Glomerular endothelial cell (primary cell): ENCODE results near the gene SAA1. TPM values are rescaled to one million over a fixed set of nuclear protein-coding genes. Genes with fewer than 3 reads are reported as not detected.

Source experiments
- DNase-seq: peaks from one replicate; pipeline ENCODE4 v3.0.0-alpha.2; 2011; ENCODE audit warnings: low read depth, low spot score; ENCODE audit errors: extremely low read depth
- total RNA-seq: library from RNA; depleted of rRNA; stranded (reverse); fragments of >200 nt; gene quantifications from 2 replicates; pipeline ENCODE4 v1.2.3, GENCODE V29; 2015

Gene SAA1
- total RNA-seq, 1 donor from 2014 or later, result not detected

GRCh38 chr11:18308242-18308641 lies 42.2 kb downstream of the SAA1 start:
- DNase-seq, result no peak

GRCh38 chr11:18309691-18310090 lies 43.6 kb downstream of the SAA1 start:
- no peak for DNase-seq

GRCh38 chr11:18310800-18311340 lies 44.8 kb downstream of the SAA1 start:
- no peak for DNase-seq

DNA sequence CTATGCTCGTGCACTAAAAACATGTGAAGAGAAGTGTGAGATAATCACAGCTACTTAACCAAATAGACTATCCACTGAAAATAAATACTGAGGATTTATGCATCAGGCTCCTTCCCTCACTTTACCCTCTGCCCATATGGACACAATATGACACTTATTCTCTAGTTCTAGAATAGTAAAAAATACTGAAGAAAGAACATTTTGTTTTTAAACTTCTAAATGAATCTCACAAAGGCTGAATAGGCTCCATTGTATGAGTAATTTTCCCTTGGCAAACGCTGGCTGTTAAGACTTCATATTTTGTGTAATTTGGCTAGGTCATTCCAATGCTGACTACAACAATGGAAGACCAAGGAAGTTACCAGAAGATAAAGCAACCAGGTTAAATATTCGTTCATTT lies 45.9 kb downstream of the SAA1 start:
- DNase-seq, result no peak

DNA sequence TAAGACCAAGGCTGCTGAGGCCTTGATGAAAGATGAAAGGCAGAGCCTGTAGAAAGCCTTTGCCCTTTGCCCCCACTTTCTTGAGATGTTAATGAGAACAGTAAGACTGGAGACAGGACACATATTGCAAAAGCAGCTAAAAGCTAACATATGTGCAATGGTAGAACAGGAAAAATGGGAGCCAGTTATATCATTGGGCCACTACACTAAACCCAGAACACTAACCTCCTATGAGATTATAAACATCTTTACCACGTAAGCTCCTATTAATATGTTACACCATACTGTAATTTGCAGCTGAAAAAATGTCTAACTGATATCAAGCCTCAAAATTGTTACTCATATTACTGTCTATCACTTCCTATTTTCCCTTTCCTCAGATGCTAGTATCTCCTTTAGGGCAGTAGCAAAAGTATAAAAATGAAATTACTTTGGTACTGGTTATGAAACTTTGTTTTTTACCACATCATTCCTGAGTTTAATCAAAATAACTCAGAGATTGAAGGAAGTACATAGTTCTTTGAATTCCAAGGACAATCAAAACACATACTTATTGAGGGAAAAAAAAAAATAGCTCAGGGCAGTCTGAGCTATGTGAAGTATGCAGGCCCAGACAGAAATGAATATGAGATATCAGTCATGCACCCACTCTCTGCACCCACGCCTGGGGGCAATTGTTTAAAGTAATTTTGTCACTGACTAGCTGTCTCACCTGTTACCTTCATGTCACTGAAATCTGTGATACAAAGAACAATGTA lies 46.8 kb downstream of the SAA1 start:
- no peak for DNase-seq

DNA sequence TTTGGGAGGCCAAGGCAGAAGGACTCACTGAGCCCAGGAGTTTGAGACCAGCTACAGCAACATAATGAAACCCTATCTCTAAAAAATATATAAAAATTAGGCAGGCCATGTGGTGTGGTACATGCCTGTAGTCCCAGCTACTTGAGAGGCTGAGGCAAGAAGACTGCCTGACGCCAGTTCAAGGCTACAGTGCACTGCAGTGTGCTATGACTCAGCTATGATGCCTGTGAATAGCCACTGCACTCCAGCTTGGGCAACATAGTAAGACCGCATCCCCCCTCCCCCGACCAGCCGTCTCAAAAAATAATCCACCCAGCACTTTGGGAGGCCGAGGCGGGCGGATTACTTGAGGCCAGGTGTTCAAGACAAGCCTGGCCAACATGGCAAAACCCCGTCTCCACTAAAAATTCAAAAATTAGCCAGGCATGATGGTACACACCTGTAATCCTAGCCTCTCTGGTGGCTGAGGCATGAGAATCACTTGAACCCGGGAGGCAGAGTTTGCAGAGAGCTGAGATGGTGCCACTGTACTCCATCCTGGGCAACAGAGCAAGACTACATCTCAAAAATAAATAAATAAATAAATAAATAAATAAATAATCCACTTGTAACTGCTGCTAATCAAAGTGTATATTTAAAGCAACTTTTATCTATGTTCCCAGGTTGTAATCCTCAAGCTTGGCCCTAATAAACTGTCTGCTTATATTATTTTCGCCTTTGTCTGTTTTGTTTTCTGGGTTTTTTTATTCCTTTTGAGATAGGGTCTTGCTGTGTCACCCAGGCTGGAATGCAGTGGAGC lies 48.1 kb downstream of the SAA1 start:
- no peak for DNase-seq

DNA sequence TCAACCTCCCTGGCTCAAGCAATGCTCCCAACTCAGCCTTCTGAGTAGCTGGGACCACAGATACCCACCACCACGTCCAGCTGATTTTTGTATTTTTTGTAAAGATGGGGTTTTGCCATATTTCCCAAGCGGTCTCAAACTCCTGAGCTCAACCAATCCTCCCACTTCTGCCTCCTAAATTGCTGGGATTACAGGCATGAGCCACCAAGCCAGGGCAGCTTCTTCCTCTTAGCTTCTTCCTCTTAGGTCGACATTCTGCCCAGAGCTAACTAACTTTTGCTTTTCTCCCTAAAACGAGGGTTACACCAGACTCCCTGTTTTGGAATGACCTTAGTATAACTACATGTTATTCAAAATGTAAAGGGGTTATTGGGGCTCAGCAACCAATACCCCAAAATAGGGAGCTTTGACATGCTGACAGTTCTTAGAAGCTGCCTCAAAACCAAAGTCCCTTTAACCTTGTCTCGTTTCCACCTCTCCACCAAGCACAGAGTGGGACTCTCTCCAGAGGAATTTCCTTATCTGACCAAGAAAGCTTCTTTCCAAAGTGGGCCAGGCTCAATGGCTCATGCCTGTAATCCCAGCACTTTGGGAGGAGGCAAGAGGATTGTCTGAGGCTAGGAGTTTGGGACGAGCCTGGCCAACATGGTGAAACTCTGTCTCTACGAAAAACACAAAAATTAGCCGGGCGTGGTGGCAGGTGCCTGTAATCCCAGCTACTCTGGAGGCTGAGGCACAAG lies 48.9 kb downstream of the SAA1 start:
- no peak for DNase-seq

DNA sequence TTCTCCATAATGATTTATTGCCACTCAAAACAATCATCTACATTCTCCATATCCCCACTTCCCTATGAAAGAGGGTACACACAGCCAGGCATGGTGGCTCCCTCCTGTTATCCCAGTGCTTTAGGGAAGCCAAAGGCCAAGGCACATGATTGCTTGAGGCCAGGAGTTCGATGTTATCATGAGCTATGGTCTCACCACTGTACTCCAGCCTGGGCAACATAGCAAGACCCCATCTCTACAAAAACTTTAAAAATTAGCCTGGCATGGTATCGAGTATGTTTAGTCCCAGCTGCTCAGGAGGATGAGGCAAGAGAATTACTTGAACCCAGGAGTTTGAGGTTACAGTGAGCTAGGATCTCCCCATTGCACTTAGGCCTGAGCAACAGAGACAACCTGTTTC lies 49.8 kb downstream of the SAA1 start:
- DNase-seq, result no peak

GRCh38 chr11:18317551-18317950 lies 51.5 kb downstream of the SAA1 start:
- DNase-seq, result no peak

Other genes with a start within 250 kb of the SAA1 start
- gene TPH1, start 220.0 kb upstream of the SAA1 start, total RNA-seq, result 0.12 TPM in 1 of 2 replicates, not detected in the other
- gene SAAL1, start 160.2 kb upstream of the SAA1 start, total RNA-seq, result 15.8 and 19.9 TPM in 2 replicates
- gene MRGPRX3, start 133.7 kb upstream of the SAA1 start, total RNA-seq, result not detected in 2 replicates
- not detected in 2 replicates for gene MRGPRX4, start 93.4 kb upstream of the SAA1 start, total RNA-seq
- gene SAA4, start 29.5 kb upstream of the SAA1 start, total RNA-seq, result not detected in 2 replicates
- gene SAA2, start 17.6 kb upstream of the SAA1 start, total RNA-seq, result 0.87 TPM in 1 of 2 replicates, not detected in the other
- gene HPS5, start 55.9 kb downstream of the SAA1 start, total RNA-seq, result 10.5 and 11.4 TPM in 2 replicates
- 36.9 and 42.2 TPM in 2 replicates for gene GTF2H1, start 56.3 kb downstream of the SAA1 start, total RNA-seq
- gene LDHA, start 128.3 kb downstream of the SAA1 start, total RNA-seq, result 520 and 576 TPM in 2 replicates
- not detected in 2 replicates for gene LDHC, start 146.1 kb downstream of the SAA1 start, total RNA-seq
- gene LDHAL6A, start 189.6 kb downstream of the SAA1 start, total RNA-seq, result not detected in 2 replicates